Mesenchymal stem cell (in vitro differentiated cells and primary cell): ENCODE data around the gene MED13L.

Experiments used
- DNase-seq: peaks from one replicate; pipeline ENCODE4 v3.0.0-alpha.2; 2013
- H2AFZ ChIP-seq: one replicate; pipeline ENCODE4 v1.6.1; 2013; ENCODE audit warnings: low read depth, mild to moderate bottlenecking, control low read depth, inconsistent platforms, low read length, moderate library complexity
- H2AK5ac ChIP-seq: 2 replicates; pipeline ENCODE4 v1.6.1; 2013; ENCODE audit warnings: low read length, moderate library complexity, mild to moderate bottlenecking, inconsistent platforms; ENCODE audit not compliant: severe bottlenecking
- H2BK120ac ChIP-seq: one replicate; pipeline ENCODE4 v1.6.1; 2013; ENCODE audit warnings: low read depth, mild to moderate bottlenecking, inconsistent platforms, low read length, moderate library complexity
- H2BK12ac ChIP-seq, 2 experiments: one replicate each; pipeline ENCODE4 v1.6.1; 2013; ENCODE audit warnings: inconsistent platforms in 2 of 2, low read length in 2 of 2, mild to moderate bottlenecking in 2 of 2, moderate library complexity in 2 of 2, control low read depth in 1 of 2
- H2BK15ac ChIP-seq: one replicate; pipeline ENCODE4 v1.6.1; 2013; ENCODE audit warnings: mild to moderate bottlenecking, low read depth, inconsistent platforms; ENCODE audit not compliant: poor library complexity, severe bottlenecking
- H2BK5ac ChIP-seq: 2 replicates; pipeline ENCODE4 v1.6.1; 2013; ENCODE audit warnings: low read depth, mild to moderate bottlenecking, low read length, control low read depth, inconsistent platforms; ENCODE audit not compliant: poor library complexity, severe bottlenecking
- H3K14ac ChIP-seq, 2 experiments: one replicate each; pipeline ENCODE4 v1.6.1; 2013; ENCODE audit warnings: inconsistent platforms in 2 of 2, low read length in 2 of 2, control low read depth in 1 of 2, mild to moderate bottlenecking in 1 of 2, moderate library complexity in 1 of 2
- H3K18ac ChIP-seq, 2 experiments: one replicate each; pipeline ENCODE4 v1.6.1; 2013; ENCODE audit warnings: inconsistent platforms in 2 of 2, low read length in 2 of 2, control low read depth in 1 of 2, low read depth in 1 of 2, mild to moderate bottlenecking in 1 of 2
- H3K23ac ChIP-seq, 2 experiments: one replicate each; pipeline ENCODE4 v1.6.1; 2013; ENCODE audit warnings: inconsistent platforms in 2 of 2, low read length in 2 of 2, mild to moderate bottlenecking in 2 of 2, moderate library complexity in 2 of 2, control low read depth in 1 of 2
- H3K27ac ChIP-seq: 2 replicates; pipeline ENCODE4 v1.5.1; 2013; ENCODE audit warnings: mild to moderate bottlenecking, moderate library complexity, low read length, control low read depth, inconsistent platforms; ENCODE audit not compliant: poor library complexity, severe bottlenecking
- H3K27me3 ChIP-seq, 2 experiments: 2 replicates each; pipeline versions ENCODE4 v1.6.1 to v1.7.0; 2013; ENCODE audit warnings: low read length in 2 of 2, mild to moderate bottlenecking in 2 of 2, moderate library complexity in 2 of 2, control low read depth in 1 of 2, inconsistent platforms in 1 of 2; ENCODE audit not compliant: control insufficient read depth in 1 of 2, insufficient read depth in 1 of 2
- H3K36me3 ChIP-seq, 2 experiments: 2 replicates each; pipeline versions ENCODE4 v1.6.1 to v1.7.0; 2013; ENCODE audit warnings: low read length in 2 of 2, control low read depth in 1 of 2, inconsistent platforms in 1 of 2, low read depth in 1 of 2, mild to moderate bottlenecking in 1 of 2; ENCODE audit not compliant: insufficient read depth in 2 of 2, control insufficient read depth in 1 of 2
- H3K4ac ChIP-seq, 2 experiments: one replicate each; pipeline ENCODE4 v1.6.1; 2013; ENCODE audit warnings: inconsistent platforms in 2 of 2, low read length in 2 of 2, mild to moderate bottlenecking in 2 of 2, moderate library complexity in 2 of 2, control low read depth in 1 of 2, low read depth in 1 of 2
- H3K4me1 ChIP-seq: 2 replicates; pipeline ENCODE4 v1.6.1; 2013; ENCODE audit warnings: low read depth, low read length, control low read depth; ENCODE audit not compliant: control insufficient read depth, insufficient read depth
- H3K4me2 ChIP-seq: 2 replicates; pipeline ENCODE4 v1.6.1; 2013; ENCODE audit warnings: low read length, mild to moderate bottlenecking, inconsistent platforms; ENCODE audit not compliant: poor library complexity, severe bottlenecking
- H3K4me3 ChIP-seq, 2 experiments: 2 replicates each; pipeline versions ENCODE4 v1.5.1 to v1.7.0; 2013; ENCODE audit warnings: low read length in 2 of 2, mild to moderate bottlenecking in 2 of 2, control low read depth in 1 of 2, low read depth in 1 of 2; ENCODE audit not compliant: insufficient read depth in 1 of 2
- H3K79me1 ChIP-seq: replicated peaks from 2 replicates; pipeline ENCODE4 v1.6.1; 2013; ENCODE audit warnings: mild to moderate bottlenecking, control low read depth, low read length, inconsistent platforms; ENCODE audit not compliant: poor library complexity, severe bottlenecking
- H3K9ac ChIP-seq: 2 replicates; pipeline ENCODE4 v1.7.0; 2013; ENCODE audit warnings: mild to moderate bottlenecking, low read length, moderate library complexity
- H3K9me3 ChIP-seq: 2 replicates; pipeline ENCODE4 v1.7.0; 2013; ENCODE audit warnings: mild to moderate bottlenecking, low read length; ENCODE audit not compliant: control insufficient read depth
- H4K8ac ChIP-seq: one replicate; pipeline ENCODE4 v1.6.1; 2013; ENCODE audit warnings: inconsistent platforms, mild to moderate bottlenecking, low read length, moderate library complexity
- H4K91ac ChIP-seq: one replicate; pipeline ENCODE4 v1.6.1; 2013; ENCODE audit warnings: mild to moderate bottlenecking, low read length, inconsistent platforms
- WGBS: methylation state at CpG from one replicate; pipeline ENCODE4 v1.1.7; 2013; ENCODE audit warnings: mixed read lengths; 5-methylcytosine and 5-hydroxymethylcytosine counted together

MED13L gene

GRCh38 chr12:115920395-115921183 is 356.9 kb downstream of the MED13L start:
- H2BK15ac ChIP-seq = no peak overlapping the region
- H3K4me2 ChIP-seq = no peak overlapping the region
- H3K4me3 ChIP-seq = no peak overlapping the region
- no peak overlapping the region for H2AK5ac ChIP-seq
- H2BK120ac ChIP-seq = no peak overlapping the region
- no peaks in the 10 kb centered on the region for H3K79me1 ChIP-seq
- no peak overlapping the region for H2AFZ ChIP-seq
- H2BK5ac ChIP-seq = no peak overlapping the region
- H3K23ac ChIP-seq = no peak overlapping the region
- peaks cover 4% of the 10 kb centered on the region for H3K4me1 ChIP-seq
- no peak overlapping the region for H3K9ac ChIP-seq
- H4K91ac ChIP-seq = no peak overlapping the region
- H3K36me3 ChIP-seq = no peaks in the 10 kb centered on the region
- 87% methylated on average over 1 of the region's 3 CpGs for WGBS
- H3K14ac ChIP-seq = no peak overlapping the region
- no peak overlapping the region for H3K18ac ChIP-seq
- H2BK12ac ChIP-seq = no peak overlapping the region
- peaks cover 10% of the 10 kb centered on the region for H3K9me3 ChIP-seq
- H3K27me3 ChIP-seq = peaks cover 31 to 36% of the 10 kb centered on the region in 2 experiments
- H4K8ac ChIP-seq = no peak overlapping the region
- no peak overlapping the region for H3K4ac ChIP-seq
- H3K27ac ChIP-seq = no peak overlapping the region
- no peak for DNase-seq

- H3K36me3 ChIP-seq = no peaks in the 10 kb centered on the region
- no peak overlapping the region for H3K4me3 ChIP-seq
- no peak overlapping the region for H2BK5ac ChIP-seq
- peaks cover 4% of the 10 kb centered on the region for H3K4me1 ChIP-seq
- H2BK12ac ChIP-seq = no peak overlapping the region
- peaks cover 40 to 46% of the 10 kb centered on the region in 2 experiments for H3K27me3 ChIP-seq
- no peak overlapping the region for H3K18ac ChIP-seq
- no peak overlapping the region for H2AK5ac ChIP-seq
- H4K8ac ChIP-seq = no peak overlapping the region
- no peak overlapping the region for H3K4me2 ChIP-seq
- H3K79me1 ChIP-seq = no peaks in the 10 kb centered on the region
- no peak overlapping the region for H3K4ac ChIP-seq
- no peak overlapping the region for H3K27ac ChIP-seq
- 53% methylated on average over 7 of the region's 7 CpGs for WGBS
- no peak overlapping the region for H3K23ac ChIP-seq
- no peak overlapping the region for H2AFZ ChIP-seq
- peaks cover 10% of the 10 kb centered on the region for H3K9me3 ChIP-seq
- H2BK120ac ChIP-seq = no peak overlapping the region
- no peak for DNase-seq
- no peak overlapping the region for H2BK15ac ChIP-seq
- no peak overlapping the region for H3K9ac ChIP-seq
- no peak overlapping the region for H3K14ac ChIP-seq
- H4K91ac ChIP-seq = no peak overlapping the region
Measured at GRCh38 chr12:115918763-115919162, 358.7 kb downstream of the MED13L start.

GRCh38 chr12:115916910-115917668 is 360.4 kb downstream of the MED13L start:
- WGBS = 11% methylated on average over 52 of the region's 57 CpGs
- Histone ChIP-seq H3K36me3 (no peaks in the 10 kb centered on the region), H2BK120ac (no peak overlapping the region), H4K91ac (no peak overlapping the region), H3K23ac (peak overlapping the region in 1 of 2 experiments; percentile 31), H3K18ac (no peak overlapping the region), H2BK5ac (no peak overlapping the region), H3K4me2 (peak overlapping the region; percentile 17), H3K14ac (no peak overlapping the region), H3K27me3 (peaks cover 42 to 49% of the 10 kb centered on the region in 2 experiments), H2AFZ (no peak overlapping the region), H3K9me3 (peaks cover 2% of the 10 kb centered on the region), H3K27ac (no peak overlapping the region), H2BK15ac (no peak overlapping the region), H3K79me1 (no peaks in the 10 kb centered on the region), H2BK12ac (no peak overlapping the region), H4K8ac (no peak overlapping the region), H3K4me3 (no peak overlapping the region), H3K4ac (no peak overlapping the region), H3K9ac (no peak overlapping the region), H3K4me1 (peaks cover 4% of the 10 kb centered on the region), H2AK5ac (no peak overlapping the region)
- no peak for DNase-seq

- Histone ChIP-seq H3K27ac (no peak overlapping the region), H2AK5ac (no peak overlapping the region), H3K27me3 (peaks cover 43 to 46% of the 10 kb centered on the region in 2 experiments), H3K18ac (no peak overlapping the region), H4K91ac (no peak overlapping the region), H3K36me3 (no peaks in the 10 kb centered on the region), H3K4ac (no peak overlapping the region), H4K8ac (no peak overlapping the region), H3K4me3 (no peak overlapping the region), H2BK12ac (no peak overlapping the region), H3K9ac (no peak overlapping the region), H2BK15ac (no peak overlapping the region), H3K23ac (no peak overlapping the region), H2BK5ac (no peak overlapping the region), H3K4me2 (no peak overlapping the region), H3K14ac (no peak overlapping the region), H2BK120ac (no peak overlapping the region), H2AFZ (no peak overlapping the region), H3K9me3 (peaks cover 4% of the 10 kb centered on the region), H3K79me1 (no peaks in the 10 kb centered on the region), H3K4me1 (peaks cover 4% of the 10 kb centered on the region)
- WGBS = 68% methylated on average over 5 of the region's 5 CpGs
- DNase-seq = no peak
Measured at GRCh38 chr12:115914122-115914521, 363.4 kb downstream of the MED13L start.
